Body of pancreas (tissue), 4 donors: ENCODE measurements around the gene OR52A5. TPM values are rescaled to one million over a fixed set of nuclear protein-coding genes. Genes with fewer than 3 reads are reported as not detected.

Experiments used
- ATAC-seq: fragments of 150-250 bp; one replicate; pipeline ENCODE4 v1.9.1; 2016
- DNase-seq, 4 donors: peaks; one replicate each; pipeline ENCODE4 v3.0.0-alpha.2; 2019
- H3K27ac ChIP-seq, 4 donors: fragments of 200-600 bp; sonication (generic); 1 replicate in 3 of 4; 2 replicates in 1 of 4; pipeline versions ENCODE4 v1.5.1 to v1.6.1; 2016 to 2019; ENCODE audit warnings: mild to moderate bottlenecking in 1 of 4, mixed read lengths in 1 of 4, moderate library complexity in 1 of 4
- H3K27me3 ChIP-seq, 2 donors: fragments of 200-600 bp; sonication (generic); one replicate each; pipeline ENCODE4 v1.6.0; 2016; ENCODE audit warnings: mild to moderate bottlenecking in 1 of 2
- H3K36me3 ChIP-seq, 2 donors: fragments of 200-600 bp; sonication (generic); replicated peaks in 1 of 2; 2 replicates each; pipeline ENCODE4 v1.5.1; 2016; ENCODE audit warnings: low read depth in 2 of 2; ENCODE audit not compliant: insufficient read depth in 1 of 2
- H3K4me1 ChIP-seq: fragments of 200-600 bp; sonication (generic); one replicate; pipeline ENCODE4 v1.6.0; 2016
- H3K4me3 ChIP-seq, 2 donors: fragments of 200-600 bp; sonication (generic); 1 replicate in 1 of 2; 2 replicates in 1 of 2; pipeline ENCODE4 v1.5.1; 2016 to 2019
- H3K9me3 ChIP-seq, 3 donors: fragments of 200-600 bp; sonication (generic); 1 replicate in 2 of 3; 2 replicates in 1 of 3; pipeline ENCODE4 v1.5.1; 2016
- CTCF ChIP-seq, 7 experiments: fragments of 450-650 bp in 4 of 7; fragments of 200-600 bp in 3 of 7; sonication (generic) in 3 of 7; IDR thresholded peaks; one replicate each; pipeline ENCODE4 v1.5.1; 2016 to 2019; ENCODE audit warnings: antibody characterized with exemption in 7 of 7
- POLR2A ChIP-seq, 3 donors: fragments of 450-650 bp; IDR thresholded peaks; one replicate each; pipeline ENCODE4 v1.6.1; 2016; ENCODE audit warnings: antibody characterized with exemption in 3 of 3, mild to moderate bottlenecking in 2 of 3
- WGBS, 2 donors: methylation state at CpG; one replicate each; pipeline ENCODE4 v1.1.5; 2017; 5-methylcytosine and 5-hydroxymethylcytosine counted together
- intact Hi-C: fragments of 100-400 bp; cut with DNase I; formaldehyde crosslinking; loops from one replicate; pipeline ENCODE4 v1.15.1; 2023
- total RNA-seq, 2 donors: library from RNA; depleted of rRNA; stranded (reverse); fragments of >200 nt; gene quantifications; one replicate each; pipeline ENCODE4 v1.1.0, GENCODE V29; 2016

Gene OR52A5
- total RNA-seq, 2 donors from 2014 or later: not detected

- Histone ChIP-seq H3K36me3 (no peaks in the 10 kb centered on the region), H3K9me3 (no peaks in the 10 kb centered on the region), H3K27ac (no peak overlapping the region), H3K4me1 (no peaks in the 10 kb centered on the region), H3K4me3 (no peak overlapping the region), H3K27me3 (no peaks in the 10 kb centered on the region)
- intact Hi-C loops: no loop called here
- DNase-seq (no peak), ATAC-seq (no peak)
- no peak for TF ChIP-seq CTCF (IDR thresholded peaks at IDR 0.05)
- TF ChIP-seq POLR2A (IDR thresholded peaks at IDR 0.05): no peak
- 81 to 83% methylated on average over 8 of the region's 8 CpGs for WGBS, 2 donors
These were observed 45.2 kb downstream of the OR52A5 start for GRCh38 chr11:5092821-5093585.

- intact Hi-C loops: no loop called here
- TF ChIP-seq POLR2A (IDR thresholded peaks at IDR 0.05) (no peak), CTCF (IDR thresholded peaks at IDR 0.05) (no peak)
- H3K4me3 ChIP-seq: no peak overlapping the region
- H3K27me3 ChIP-seq: no peaks in the 10 kb centered on the region
- no peaks in the 10 kb centered on the region for H3K9me3 ChIP-seq
- no peak for DNase-seq
- ATAC-seq: no peak
- 72 to 85% methylated on average over 1 of the region's 1 CpG for whole genome bisulfite sequencing, 2 donors
- H3K36me3 ChIP-seq: no peaks in the 10 kb centered on the region
- H3K27ac ChIP-seq: no peak overlapping the region
- no peaks in the 10 kb centered on the region for H3K4me1 ChIP-seq
These were observed 47.5 kb downstream of the OR52A5 start for GRCh38 chr11:5090668-5091067.

GRCh38 chr11:5088556-5088955, 49.6 kb downstream of the OR52A5 start:
- no peak for ATAC-seq

DNA sequence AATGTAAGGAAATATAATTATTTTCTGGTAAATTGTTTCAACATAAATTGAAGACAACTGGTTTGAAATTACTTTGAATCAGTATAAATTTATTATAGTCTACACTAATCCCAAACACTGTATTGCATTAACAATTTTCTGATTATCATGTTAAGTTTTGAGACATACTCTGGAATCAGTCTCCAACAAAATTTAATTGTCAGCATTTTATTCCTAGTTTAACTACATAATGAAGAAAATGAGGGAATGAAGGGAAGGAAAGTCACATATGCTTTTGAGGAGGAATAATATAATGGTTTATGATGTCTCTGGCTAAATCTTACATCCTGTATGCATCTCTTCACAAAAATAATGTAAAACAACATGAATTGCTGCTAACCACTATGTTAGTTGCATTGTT, 54.6 kb downstream of the OR52A5 start:
- H3K4me3 ChIP-seq: no peak overlapping the region
- intact Hi-C loops: no loop called here
- no peaks in the 10 kb centered on the region for H3K36me3 ChIP-seq
- TF ChIP-seq POLR2A (IDR thresholded peaks at IDR 0.05) (no peak), CTCF (IDR thresholded peaks at IDR 0.05) (no peak)
- H3K27me3 ChIP-seq: no peaks in the 10 kb centered on the region
- no peak overlapping the region for H3K27ac ChIP-seq
- no peaks in the 10 kb centered on the region for H3K9me3 ChIP-seq
- ATAC-seq: no peak
- peaks cover 4% of the 10 kb centered on the region for H3K4me1 ChIP-seq
- no peak for DNase-seq

More at GRCh38 chr11:5088556-5088955, 49.6 kb downstream of the OR52A5 start:
- Histone ChIP-seq H3K4me3 (no peak overlapping the region), H3K4me1 (no peaks in the 10 kb centered on the region), H3K36me3 (no peaks in the 10 kb centered on the region), H3K9me3 (no peaks in the 10 kb centered on the region), H3K27me3 (no peaks in the 10 kb centered on the region), H3K27ac (no peak overlapping the region)
- TF ChIP-seq POLR2A (IDR thresholded peaks at IDR 0.05) (no peak), CTCF (IDR thresholded peaks at IDR 0.05) (no peak)
- intact Hi-C loops: no loop called here
- DNase-seq: no peak

DNA sequence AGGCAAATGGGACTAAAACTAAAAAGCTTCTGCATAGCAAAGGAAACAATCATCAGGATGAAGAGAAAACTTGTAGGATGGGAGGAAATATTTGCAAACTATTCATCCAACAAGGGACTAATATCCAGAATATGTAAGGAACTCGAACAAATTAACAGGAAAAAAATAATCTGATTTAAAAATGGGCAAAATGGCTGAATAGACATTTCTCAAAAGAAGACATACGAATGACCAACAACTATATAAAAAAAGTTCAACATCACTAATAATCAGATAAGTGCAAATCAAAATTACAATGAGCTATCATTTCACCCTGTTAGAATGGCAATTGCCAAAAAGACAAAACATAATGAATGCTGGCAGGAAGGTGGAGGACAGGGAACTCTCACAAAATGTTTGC, 56.8 kb downstream of the OR52A5 start:
- Histone ChIP-seq H3K4me3 (no peak overlapping the region), H3K27me3 (no peaks in the 10 kb centered on the region), H3K9me3 (no peaks in the 10 kb centered on the region), H3K4me1 (peaks cover 4% of the 10 kb centered on the region), H3K27ac (no peak overlapping the region), H3K36me3 (no peaks in the 10 kb centered on the region)
- no peak for TF ChIP-seq CTCF (IDR thresholded peaks at IDR 0.05)
- no peak for TF ChIP-seq POLR2A (IDR thresholded peaks at IDR 0.05)
- 54 to 72% methylated on average over 2 of the region's 2 CpGs for WGBS, 2 donors
- intact Hi-C loops: no loop called here
- ATAC-seq (no peak), DNase-seq (no peak)
